HG02981 (cell line): ENCODE results near the gene DRC7.
"Not testable (repeated sequence)": the region's sequence is repeated elsewhere in the genome, so short reads cannot be mapped to it uniquely, and the experiment has no call there.

ENCODE experiments used
- ATAC-seq: cut with Tn5 transposase; IDR thresholded peaks from one replicate; pipeline ENCODE4 v1.9.1; 2021; ENCODE audit warnings: mild to moderate bottlenecking, moderate library complexity; ENCODE audit not compliant: unreplicated experiment

DRC7 gene

DNA sequence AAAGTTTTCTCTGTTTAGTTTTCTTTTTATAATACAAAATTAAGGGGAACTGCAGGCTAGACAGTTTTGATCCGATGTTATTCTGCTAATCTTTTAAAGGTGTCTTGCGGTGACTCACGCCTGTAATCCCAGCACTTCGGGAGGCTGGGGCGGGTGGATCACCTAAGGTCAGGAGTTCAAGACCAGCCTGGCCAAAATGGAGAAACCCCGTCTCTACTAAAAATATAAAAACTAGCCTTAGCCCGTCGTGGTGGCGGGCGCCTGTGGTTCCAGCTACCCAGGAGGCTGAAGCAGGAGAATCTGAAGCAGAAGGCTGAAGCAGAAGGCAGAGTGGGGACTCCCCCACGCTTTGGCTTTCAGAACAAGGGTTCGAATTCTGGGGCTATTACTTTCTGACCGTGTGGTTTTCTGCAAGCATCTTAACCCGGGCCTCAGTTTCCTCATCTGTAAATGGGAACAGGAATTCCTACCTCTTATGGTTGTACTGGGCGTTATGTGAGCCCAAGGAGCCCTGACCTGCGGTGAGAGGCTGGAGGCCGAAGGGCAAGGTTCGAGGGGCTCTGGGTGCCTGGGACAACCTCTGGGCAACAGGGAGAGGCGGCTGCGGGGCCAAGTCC, 39.8 kb downstream of the DRC7 start:
- ATAC-seq = no peak

DNA sequence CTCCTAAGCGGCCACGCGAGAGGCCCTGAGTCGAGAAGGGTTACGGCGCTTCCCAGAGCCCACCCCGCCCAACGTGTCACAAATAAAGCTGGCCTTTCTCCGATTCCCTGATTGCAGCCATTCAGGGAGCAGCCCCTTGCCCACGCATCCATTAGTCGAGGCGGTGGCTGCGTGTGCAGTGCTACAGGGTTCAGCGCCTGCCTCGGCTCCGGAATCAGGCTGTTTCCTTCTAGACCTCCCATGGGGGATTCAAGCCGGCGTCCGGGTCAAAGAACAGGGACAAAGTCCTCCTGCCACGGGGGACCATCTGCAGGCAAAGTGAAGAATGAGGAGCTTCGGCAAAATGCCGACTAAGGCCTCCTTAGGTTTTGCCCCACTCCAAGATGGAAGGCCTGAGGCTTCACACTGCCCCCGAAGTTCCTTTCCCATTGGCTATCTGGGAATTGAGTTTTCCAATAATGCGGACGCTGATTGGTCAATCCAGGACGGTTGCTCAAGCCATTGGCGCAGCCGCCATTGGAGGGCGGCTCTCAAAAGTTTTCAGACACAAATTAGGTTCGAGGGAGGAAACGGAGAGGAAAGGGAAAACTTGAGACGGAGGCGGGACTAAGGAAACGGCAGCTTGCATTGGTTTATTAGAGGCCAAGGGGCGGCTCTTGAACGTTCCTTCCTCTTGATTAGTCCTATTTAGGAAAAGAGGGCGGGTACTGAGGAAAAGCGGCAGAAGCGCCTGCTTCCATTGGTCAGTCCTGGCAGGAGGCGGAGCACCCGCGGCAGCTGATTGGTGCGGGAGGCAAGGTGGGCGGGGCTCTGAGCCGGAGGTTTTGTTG, 40.5 kb downstream of the DRC7 start:
- ATAC-seq = peak; percentile 85

DNA sequence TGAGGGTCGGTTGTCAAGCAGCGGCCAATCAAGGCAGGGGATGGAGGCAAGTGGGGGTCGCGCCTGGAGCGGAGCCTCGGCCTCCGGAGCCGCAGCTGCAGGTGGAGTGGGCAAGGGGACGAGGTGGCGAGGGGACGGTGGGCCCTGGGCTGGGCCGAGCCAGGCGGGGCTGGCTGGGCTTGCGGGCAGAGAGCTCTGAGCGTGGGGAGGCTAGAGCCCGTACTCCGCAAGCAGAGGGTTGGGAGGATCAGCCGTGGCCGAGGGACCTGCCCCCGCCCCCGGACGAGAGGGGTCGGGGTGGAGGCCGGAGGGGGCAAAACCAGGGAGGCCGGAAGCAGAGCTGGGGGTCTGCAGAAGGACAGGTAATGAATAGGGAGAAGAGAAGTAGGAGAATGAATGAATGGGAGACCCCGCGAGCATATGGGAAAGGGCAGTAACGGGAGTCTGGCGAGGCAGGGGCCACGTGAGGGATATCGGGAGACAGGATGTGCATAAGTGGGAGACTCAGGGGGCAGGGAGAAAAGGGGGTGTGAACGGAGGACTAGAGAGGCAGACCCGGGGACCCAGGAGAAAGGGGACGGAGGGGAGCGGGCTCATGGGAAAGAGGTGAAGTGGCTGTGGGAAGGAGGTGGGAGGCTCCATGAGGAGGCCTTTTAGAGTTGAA, 41.3 kb downstream of the DRC7 start, which contains the start of gene KATNB1:
Gene KATNB1, plus strand, starts transcription at position 16 of the 664 bp plus-strand sequence. CDS start 1,474 bp downstream, outside the sequence.
- no peak for ATAC-seq

DNA sequence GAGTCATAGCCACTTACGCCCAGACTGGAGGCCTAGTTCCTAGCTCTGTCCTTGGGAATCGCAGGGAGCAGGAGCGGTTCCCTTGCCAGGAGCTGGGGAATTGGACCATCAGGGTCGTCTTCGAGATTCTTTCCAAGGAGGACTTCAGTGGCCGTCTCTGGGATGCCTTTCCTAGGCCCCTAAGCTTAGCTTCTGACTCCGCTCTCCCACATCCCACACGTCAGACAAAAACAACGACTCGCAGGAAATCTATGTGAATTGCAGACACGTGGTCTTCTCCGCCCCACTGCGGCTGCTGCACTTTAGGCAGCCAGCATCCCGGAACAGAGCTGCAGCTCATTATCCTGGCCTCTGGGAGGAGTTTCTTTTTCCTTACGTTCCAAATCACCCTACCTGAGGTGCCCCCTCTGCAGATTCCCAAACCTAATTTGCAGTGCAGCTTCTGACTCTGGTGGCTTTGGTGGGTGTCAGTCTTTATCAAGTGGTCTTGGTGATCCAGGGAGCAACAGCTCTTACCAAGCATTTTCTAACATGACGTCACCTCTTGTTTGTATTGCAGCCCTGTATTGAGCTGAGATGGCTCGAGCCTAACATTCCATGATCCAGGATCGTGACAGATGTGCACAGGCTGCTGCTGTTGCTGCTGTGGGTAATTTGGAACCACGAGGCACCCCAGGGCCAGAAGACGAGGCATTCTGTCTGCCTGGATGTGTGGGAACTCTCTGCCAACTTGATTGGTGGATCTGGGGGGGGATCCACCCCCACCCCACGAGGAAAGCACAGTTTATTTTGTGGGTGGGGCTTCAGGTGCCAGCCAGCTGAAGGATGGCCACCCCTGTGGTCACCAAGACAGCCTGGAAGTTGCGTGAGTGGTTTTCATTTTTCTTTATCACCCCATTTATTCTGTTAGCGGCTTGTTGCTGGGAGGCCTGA, 42.1 kb downstream of the DRC7 start:
- ATAC-seq = no peak

DNA sequence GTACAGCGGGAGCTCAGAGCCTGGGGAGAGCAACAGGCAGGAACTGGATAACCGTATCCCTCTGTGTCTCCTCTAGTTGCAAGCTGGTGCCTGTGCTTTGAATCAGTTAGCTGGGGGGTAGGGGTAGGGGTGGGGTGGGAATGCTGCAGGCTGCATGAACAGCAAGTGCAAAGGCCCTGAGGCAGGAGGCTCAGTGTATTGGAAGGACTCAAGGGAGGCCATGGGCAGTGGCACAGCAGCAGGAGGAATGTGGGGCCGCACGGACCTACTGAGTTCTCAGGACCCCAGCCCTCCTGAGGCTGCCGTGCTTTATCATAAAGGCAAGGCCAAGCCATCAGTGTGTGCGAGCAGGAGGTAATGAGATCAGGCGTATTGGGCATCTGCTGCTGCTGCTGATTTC, 44.2 kb downstream of the DRC7 start:
- no peak for ATAC-seq

DNA sequence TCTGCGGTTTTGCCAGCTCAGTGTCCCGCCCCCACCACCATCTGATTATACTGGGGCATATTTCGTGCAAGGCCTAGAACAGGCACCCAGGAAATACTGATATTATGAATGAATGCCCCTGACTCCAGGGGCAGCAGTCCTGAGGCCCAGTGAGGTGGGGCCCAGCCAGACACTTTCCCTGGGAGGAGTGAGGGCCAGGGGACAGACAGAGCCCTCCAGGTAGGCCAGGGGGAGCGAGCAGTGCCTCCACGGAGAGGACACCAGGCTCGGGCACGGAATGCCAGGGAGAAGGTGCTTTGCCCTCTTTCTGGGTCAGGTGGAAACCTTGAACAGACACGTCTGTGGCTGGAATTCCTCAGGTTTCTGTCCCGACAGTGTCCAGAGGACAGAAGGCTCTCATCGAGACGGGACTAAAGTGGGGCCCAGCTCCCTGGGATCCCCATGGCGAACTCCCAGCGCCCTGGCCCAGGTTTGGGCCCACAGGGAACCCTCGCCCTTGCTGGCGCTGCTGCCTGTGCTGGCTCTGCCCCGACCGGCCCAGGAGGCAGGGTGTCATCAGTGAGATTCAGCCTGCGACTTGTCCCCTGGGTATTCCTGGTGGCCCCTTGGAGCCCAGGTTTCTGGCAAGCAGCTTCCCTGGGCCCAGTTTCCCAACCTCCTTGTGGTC, 45.3 kb downstream of the DRC7 start:
- no peak for ATAC-seq

DNA sequence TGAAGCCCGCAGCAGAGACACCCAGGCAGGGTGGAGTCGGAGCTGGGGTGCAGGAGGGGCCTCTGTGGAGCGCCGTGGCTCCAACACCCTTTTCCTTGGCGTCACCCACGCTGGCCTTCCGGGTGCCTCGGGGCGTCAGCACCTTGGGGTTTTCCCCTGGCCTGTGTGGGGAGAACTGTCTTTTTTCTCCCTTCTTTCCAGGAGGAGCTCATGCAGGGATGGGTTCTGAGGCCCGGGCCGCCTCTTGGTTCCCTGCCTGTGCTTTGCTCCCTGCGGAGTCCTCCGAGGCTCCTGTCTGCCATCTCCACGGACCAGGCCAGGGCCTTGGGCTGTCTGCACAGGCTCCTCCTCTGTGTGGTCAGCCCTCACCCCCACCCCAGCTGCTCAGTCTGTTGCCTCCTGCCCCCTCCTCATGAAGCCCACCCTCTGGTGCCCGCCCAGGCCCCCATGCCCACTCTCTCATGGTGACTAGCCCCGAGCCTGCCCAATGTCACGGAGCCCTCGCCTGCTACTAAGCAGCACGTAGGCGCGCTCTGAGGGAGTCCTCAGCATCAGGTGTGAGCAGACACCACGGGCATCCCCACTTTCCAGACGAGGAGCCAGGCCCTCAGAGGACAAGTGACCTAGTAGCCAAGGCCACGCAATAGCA, 45.9 kb downstream of the DRC7 start:
- no peak for ATAC-seq

DNA sequence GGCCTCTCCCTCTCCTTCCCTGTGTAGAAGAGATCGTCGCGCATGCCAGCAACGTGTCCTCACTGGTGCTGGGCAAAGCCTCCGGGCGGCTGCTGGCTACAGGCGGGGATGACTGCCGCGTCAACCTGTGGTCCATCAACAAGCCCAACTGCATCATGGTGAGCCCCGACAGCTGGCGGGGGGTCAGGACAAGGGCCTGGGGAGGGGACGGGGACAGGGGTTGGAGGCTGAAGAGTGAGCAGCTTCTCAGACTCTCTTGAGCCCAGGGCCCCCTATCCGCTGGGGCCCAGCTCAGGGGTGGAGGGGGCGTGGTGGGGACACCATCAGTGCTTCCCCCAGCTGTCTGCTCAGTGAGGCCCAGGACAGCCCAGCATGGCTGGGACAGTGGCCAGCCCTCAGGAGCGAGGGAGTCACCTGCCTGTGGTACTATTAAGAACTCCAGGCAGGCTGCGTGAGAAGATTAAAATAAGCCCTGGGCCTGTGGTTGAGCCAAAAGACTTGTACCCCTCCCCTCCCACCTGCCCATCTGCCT, 47.1 kb downstream of the DRC7 start:
- ATAC-seq = no peak

DNA sequence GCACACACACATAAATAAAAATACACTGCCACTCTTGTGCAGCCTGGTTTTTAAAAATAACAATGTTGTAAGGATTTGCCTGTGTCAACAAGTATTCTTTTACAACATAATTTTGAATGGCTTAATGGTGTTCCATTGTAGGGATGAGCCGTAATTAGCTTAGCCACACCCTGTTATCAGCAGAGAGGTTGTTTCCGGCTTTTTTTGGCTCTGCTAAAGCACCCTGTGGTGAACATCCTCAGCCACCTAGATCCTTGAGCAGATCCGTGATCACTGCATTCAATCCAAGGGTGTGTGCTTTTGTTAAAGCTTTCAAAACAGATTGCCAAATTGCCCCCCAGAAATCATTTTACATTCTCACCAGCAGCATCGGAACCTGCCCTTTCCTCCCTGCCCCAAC, 47.9 kb downstream of the DRC7 start:
- ATAC-seq = no peak

DNA sequence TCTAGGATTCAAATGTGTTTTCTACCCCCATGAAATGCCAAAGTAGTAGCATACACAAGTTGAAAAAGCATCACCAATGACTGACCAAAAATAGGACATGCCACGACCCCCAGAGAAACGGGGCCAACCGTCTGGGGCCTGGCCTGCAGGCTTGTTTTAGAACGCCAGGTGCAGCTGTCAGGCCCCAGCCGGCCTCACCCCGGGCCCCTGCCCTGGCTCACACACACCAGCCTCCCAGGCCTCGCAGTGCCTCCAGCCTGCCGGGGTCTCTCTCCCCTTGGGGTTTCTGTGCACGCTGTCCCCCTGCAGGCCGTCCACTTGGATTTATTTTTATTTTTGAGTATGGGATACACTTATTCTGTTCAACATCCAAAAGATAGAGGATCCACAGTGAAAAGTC, 48.9 kb downstream of the DRC7 start:
- ATAC-seq = no peak

DNA sequence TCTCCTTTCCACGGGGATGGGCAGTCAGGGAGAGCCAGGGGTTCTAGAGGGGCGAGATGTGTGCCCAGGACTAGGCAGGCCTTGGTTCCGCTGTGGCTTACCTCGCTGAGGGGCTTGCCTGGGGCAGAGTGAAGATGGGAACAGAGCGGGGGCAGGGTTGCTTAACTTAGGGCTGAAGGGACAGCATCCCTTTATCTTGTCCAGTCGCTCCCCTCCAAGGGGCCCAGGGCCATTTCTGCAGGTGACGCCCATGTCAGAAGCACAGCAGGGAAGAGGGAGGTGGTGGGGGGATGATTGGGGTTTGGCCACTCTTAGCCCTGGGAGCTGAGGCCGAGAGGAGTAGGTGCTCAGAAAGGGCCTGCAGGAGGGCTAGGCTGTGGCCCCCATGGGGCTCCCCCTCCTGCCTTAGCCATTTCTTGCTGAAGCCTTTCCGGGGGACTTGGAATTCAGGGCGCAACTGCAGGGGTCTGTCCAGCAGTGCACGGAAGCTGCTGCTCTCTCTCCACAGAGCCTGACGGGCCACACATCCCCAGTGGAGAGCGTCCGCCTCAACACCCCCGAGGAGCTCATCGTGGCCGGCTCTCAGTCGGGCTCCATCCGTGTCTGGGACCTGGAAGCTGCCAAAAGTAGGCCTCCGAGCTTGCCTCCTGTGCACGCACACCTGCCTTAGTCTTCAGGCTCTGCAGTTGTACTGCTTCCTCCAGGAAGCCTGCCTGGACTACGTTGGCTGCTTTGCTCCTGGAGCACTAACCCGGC, 49.5 kb downstream of the DRC7 start:
- ATAC-seq = no peak

DNA sequence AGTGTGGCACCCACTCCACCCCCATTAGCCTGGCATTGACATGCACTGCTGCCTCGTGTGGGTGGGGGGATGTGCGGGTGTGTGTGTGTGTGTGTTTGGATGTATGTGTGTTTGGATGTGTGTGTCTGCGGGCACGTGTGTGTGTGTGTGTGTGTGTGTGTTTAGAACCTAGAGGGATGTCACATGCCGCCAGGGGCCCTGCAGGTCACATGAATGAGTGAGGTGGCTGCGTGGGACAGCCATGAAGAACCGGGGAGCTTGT, 50.0 kb downstream of the DRC7 start:
- no peak for ATAC-seq

DNA sequence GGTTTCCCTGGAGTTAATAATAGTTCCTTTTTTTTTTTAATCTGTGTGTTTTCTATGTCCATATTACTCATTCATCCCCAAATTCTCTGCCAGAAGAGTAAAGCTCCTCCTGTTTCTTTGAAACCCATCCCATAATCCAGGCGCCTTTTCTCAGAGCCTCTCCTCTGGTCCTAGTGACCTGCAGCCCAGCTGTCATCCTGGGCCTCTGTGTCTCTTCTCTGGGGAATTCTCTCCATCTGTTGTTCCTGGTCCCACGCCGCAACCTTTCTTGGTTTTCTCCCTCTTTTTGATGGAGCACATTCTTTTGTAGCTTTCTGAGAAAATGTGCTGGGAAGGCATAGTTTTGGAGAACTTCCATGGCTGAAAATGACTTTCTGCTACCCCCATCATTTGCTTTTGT, 51.2 kb downstream of the DRC7 start:
- ATAC-seq = no peak

DNA sequence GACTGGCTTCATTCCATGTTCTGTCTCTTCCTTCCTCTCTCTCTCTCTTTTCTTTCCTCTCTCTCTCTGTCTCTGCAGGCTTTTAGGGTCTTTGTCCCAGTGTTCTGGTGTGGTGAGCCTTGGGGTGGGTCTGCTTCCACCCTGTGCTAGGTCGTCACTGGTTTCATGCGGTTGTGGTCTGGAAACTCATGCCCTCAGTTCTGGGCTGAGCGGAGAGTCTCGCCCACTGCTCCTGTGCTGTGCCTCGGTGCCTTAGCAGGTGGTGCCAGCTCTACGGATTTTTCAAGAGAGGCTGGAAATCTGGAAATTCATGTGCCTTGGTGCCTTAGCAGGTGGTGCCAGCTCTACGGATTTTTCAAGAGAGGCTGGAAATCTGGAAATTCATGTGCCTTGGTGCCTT, 51.7 kb downstream of the DRC7 start:
- ATAC-seq = not testable (repeated sequence)

DNA sequence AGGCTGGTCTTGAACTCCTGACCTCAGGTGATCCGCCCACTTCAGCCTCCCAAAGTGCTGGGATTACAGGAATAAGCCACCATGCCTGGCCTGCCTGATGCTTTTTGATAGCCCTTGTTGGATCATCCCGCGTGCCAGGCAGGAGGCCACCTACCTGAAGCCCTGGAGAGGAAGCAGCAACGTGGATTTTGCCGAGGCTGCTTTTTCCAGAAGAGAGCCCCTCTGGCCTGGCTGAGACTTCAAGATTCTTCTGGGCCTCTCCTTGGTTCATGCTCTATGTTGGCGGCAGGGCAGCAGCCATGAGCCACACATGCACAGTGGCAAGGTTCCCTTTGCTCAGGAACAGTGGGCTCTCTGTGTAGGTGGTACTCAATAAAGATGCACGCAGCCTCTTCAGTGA, 52.5 kb downstream of the DRC7 start:
- ATAC-seq = no peak

DNA sequence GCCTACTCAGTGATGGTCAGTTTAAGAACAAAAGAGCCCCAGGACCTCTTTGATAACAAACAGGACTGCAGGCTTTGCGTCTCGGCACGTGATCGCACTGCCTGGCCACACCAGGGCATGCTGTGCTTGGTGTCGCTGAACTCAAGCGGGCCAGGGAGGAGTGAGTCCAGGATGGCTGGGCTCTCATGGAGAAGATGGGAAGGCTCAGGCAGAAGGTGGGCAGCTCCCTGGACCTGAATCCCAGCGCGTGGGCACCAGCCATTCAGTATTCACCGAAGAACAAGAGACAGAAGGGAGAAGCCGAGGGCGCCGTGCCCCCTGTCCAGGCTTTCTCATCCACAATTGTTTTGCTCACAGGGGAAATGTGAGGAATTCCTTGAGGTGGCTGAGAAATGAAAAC, 52.9 kb downstream of the DRC7 start:
- ATAC-seq = no peak

DNA sequence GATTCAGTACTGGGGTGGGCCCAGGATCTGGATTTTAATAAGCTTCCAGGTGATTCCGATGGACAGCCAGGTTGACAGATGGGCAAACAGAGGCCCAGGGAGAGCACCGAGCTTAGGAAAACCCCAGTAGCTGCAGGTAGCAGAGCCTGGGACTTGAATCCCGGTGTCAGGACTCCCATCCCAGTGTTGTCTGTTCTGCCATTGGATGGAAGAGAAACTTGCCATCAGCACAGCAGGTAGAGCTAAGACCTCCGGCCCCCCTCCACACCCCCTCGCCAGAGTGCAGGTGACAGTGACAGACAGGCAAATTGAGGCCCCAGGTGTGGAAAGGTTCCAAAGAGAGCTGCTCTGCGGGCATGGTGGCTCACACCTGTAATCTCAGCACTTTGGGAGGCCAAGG, 53.4 kb downstream of the DRC7 start:
- ATAC-seq = no peak

DNA sequence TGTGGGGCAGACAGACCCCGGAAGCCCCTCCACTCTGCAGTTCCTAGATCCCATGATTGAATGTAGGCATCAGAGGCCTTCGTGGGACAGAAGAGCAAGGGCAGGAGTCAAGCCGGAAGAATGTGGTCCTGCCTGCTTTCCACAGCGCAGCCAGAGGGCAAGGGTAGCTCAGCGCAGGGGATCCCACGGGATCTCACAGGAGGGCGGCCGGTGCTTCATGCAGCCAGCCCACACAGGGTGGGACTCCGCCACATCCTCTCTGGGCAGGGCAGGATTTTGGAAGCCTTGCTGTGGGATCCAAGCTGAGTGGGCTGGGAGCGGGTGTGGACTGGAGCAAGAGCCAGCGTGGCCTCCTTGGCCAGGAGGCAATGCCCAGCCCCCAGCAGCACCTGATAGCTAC, 54.0 kb downstream of the DRC7 start:
- ATAC-seq = no peak

DNA sequence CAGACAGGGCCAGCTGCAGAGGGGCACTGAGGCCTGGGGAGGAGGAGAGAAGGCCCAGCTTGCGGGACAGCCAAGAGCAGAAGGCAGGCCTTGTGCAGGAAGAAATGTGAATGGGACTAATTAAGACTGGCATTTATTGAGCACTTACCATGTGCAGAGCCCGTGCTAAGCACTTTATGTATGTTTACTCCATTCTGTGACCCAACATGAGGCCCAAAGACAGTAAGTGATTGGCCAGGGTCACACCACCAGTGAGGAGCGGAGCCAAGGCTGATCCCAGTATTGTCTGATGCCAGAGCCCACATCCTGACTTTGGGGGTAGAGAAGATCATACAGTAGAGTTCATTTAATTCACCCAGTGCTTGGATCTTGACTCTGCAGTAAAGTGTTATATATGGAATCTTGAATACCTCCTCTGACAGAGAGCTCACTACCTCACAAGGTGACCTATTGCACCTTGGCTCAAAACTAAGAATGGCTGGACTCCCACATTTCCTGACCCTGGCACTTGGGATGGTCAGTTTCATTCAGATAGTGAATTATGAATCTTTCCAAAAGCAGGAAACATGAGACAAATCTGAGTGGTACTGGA, 54.6 kb downstream of the DRC7 start:
- no peak for ATAC-seq
